ENCODE data around the gene MDC1. TPM values are rescaled to one million over a fixed set of nuclear protein-coding genes. Genes with fewer than 3 reads are reported as not detected.

Gene MDC1
- total RNA-seq, 1 experiment from 2014 or later = 77.6 TPM

DNA sequence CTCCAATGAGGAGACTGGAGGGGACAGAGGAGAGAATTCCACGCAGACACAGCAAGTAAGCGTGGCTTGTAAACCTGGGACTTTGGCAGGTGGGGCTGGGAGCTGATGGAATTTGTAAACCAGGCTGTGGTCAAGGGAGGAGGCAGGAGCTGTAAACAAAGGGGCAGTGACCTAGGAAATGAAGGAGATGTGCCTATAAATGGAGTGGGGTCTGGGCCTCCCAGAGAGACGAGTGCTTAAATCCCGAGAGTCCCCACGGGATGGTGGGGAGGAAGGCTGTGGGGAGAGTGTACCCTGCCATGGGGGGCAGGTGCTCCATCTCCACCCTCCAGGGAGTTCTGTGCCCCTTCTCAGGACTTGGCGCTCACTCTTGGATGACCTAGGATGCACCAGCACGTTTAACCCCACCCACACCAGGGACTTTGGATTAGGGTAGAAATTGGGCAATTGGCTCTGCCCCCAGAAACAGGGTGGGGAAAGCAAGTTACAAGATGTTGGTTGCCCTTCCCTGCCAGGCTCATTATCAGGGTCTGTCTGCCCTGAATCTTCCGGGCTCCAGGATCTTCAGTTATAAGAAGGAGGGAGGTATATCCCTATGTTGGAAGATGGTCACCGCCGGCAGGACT, 40.3 kb downstream of the MDC1 start:
- H3K9me3 Mint-ChIP-seq = no peaks in the 10 kb centered on the region; a peak in 1 of 5 replicates
- peaks cover 4% of the 10 kb centered on the region for H3K23me2 ChIP-seq (ENCODE audit: insufficient read length, low read depth, low read length, poor library complexity, severe bottlenecking)
- no peaks in the 10 kb centered on the region for H3K27me3 ChIP-seq (ENCODE audit: insufficient read depth, low read length)
- H2BK12ac ChIP-seq (ENCODE audit: insufficient read length, low read depth, low read length) = no peak overlapping the region
- no peak overlapping the region for H3K14ac ChIP-seq (ENCODE audit: insufficient read depth, low read length)
- H3K18ac ChIP-seq (ENCODE audit: insufficient read length, low read depth, low read length) = no peak overlapping the region
- no peak overlapping the region; a peak in 1 of 5 replicates for H3K4me3 Mint-ChIP-seq
- H2AK5ac ChIP-seq (ENCODE audit: insufficient read length, low read length) = no peak overlapping the region
- H3K23ac ChIP-seq (ENCODE audit: insufficient read length, low read depth, low read length) = no peak overlapping the region
- DNase-seq = no peak
- H3K79me2 ChIP-seq (ENCODE audit: insufficient read depth, low read length) = no peaks in the 10 kb centered on the region
- no peaks in the 10 kb centered on the region for H4K20me1 ChIP-seq (ENCODE audit: control insufficient read depth, insufficient read depth, insufficient read length)
- WGBS (ENCODE audit: extremely low coverage, insufficient read length, low lambda C conversion rate) = no CpG with 5 or more reads among the region's 10 CpGs
- peaks cover 10 to 30% (median 25%) of the 10 kb centered on the region in 3 experiments; a peak in 6 of 7 replicates for H3K36me3 Mint-ChIP-seq (ENCODE audit: insufficient read depth in 1 of 3, low read depth in 3 of 3)
- no peak overlapping the region for H3K27ac ChIP-seq (ENCODE audit: insufficient read length, low read depth, low read length)
- H3K4me1 Mint-ChIP-seq = peaks cover 19 to 22% of the 10 kb centered on the region in 2 experiments
- no peaks in the 10 kb centered on the region; the same call in 1 of the 2 replicates for H3K4me1 ChIP-seq (ENCODE audit: insufficient read depth, low read length)
- H2AFZ ChIP-seq (ENCODE audit: low read length) = no peak overlapping the region
- H3T11ph ChIP-seq (ENCODE audit: low read length) = no peak overlapping the region
- H3K9ac ChIP-seq (ENCODE audit: extremely low read depth, insufficient read length, low read length) = no peak overlapping the region
- H3K4me2 ChIP-seq (ENCODE audit: insufficient read depth, insufficient read length, low read length) = no peak overlapping the region
- no peak overlapping the region for H4K8ac ChIP-seq (replicated peaks; ENCODE audit: insufficient read length, low read depth, low read length)
- H2BK5ac ChIP-seq (ENCODE audit: insufficient read length, low read length) = no peak overlapping the region
- TF ChIP-seq, protein P1, sequence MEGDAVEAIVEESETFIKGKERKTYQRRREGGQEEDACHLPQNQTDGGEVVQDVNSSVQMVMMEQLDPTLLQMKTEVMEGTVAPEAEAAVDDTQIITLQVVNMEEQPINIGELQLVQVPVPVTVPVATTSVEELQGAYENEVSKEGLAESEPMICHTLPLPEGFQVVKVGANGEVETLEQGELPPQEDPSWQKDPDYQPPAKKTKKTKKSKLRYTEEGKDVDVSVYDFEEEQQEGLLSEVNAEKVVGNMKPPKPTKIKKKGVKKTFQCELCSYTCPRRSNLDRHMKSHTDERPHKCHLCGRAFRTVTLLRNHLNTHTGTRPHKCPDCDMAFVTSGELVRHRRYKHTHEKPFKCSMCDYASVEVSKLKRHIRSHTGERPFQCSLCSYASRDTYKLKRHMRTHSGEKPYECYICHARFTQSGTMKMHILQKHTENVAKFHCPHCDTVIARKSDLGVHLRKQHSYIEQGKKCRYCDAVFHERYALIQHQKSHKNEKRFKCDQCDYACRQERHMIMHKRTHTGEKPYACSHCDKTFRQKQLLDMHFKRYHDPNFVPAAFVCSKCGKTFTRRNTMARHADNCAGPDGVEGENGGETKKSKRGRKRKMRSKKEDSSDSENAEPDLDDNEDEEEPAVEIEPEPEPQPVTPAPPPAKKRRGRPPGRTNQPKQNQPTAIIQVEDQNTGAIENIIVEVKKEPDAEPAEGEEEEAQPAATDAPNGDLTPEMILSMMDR (conservative IDR thresholded peaks at IDR 0.05) = no peak
- no peak overlapping the region for H4K91ac ChIP-seq (ENCODE audit: insufficient read length, low read depth, low read length)
- H3K79me1 ChIP-seq (ENCODE audit: insufficient read depth, low read depth, low read length, poor library complexity, severe bottlenecking) = peaks cover 3% of the 10 kb centered on the region
- H2BK15ac ChIP-seq (ENCODE audit: low read depth, low read length) = no peak overlapping the region
- peak overlapping the region in 1 of 3 experiments; percentile 75; a peak in 1 of 7 replicates for H3K27ac Mint-ChIP-seq
- H3K9me3 ChIP-seq (ENCODE audit: control insufficient read depth, low read depth, low read length) = no peaks in the 10 kb centered on the region
- no peak overlapping the region for H4K5ac ChIP-seq (ENCODE audit: insufficient read length, low read depth, low read length)
- H3K4ac ChIP-seq (ENCODE audit: low read depth, low read length) = no peak overlapping the region
- H2BK20ac ChIP-seq (ENCODE audit: low read depth, low read length, poor library complexity, severe bottlenecking) = no peak overlapping the region
- no peak overlapping the region for H3K56ac ChIP-seq (ENCODE audit: insufficient read length, low read depth, low read length)
- no peak overlapping the region for H2BK120ac ChIP-seq (ENCODE audit: low read depth, low read length, poor library complexity, severe bottlenecking)
- no peaks in the 10 kb centered on the region for H3K27me3 Mint-ChIP-seq (ENCODE audit: low read depth)

All from H9 (cell line).